ENCODE measurements around the gene CDKN2B-AS1. TPM values are rescaled to one million over a fixed set of nuclear protein-coding genes. Genes with fewer than 3 reads are reported as not detected.

The CDKN2B-AS1 gene
- polyA plus RNA-seq, 1 donor (not counting 4 experiments of a cell fraction or from before 2014, with no cell fraction given): 1.1 TPM

DNA sequence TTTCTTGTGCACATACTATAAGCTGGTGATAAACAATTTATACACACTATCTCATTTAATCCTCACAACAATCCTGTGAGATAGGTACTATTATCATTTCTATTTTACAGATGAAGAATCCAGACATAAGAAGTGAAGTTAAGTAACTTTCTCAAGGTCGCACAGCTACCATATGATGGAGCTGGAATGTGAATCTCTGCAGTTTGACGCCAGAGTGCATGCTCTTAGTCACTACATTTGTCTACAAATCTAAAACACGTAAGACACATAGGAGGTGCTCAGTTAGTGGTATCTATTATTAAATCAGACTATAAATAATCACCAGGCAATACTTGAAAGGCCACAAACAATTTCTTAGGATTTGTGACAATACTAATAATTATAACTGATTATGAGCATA, 59.5 kb downstream of the CDKN2B-AS1 start:
- H4K20me1 ChIP-seq (ENCODE audit: control insufficient read depth, extremely low read depth, insufficient read depth, low read length): no peaks in the 10 kb centered on the region
- H3K9me3 ChIP-seq (ENCODE audit: control insufficient read depth, low read depth, low read length): no peaks in the 10 kb centered on the region
- FAIRE-seq: no peak
- H3K27me3 ChIP-seq (ENCODE audit: control insufficient read depth, extremely low read depth, insufficient read depth, low read length): no peaks in the 10 kb centered on the region
- no peak for DNase-seq (ENCODE audit: low read depth, low spot score)
- no peaks in the 10 kb centered on the region for H3K79me2 ChIP-seq (ENCODE audit: control insufficient read depth, insufficient read depth, low read length)
- no peaks in the 10 kb centered on the region for H3K36me3 ChIP-seq (ENCODE audit: control insufficient read depth in 2 of 2, extremely low read depth in 1 of 2, insufficient read depth in 2 of 2, low read length in 2 of 2)
- no peaks in the 10 kb centered on the region for H3K9me1 ChIP-seq (ENCODE audit: control insufficient read depth, extremely low read depth, insufficient read depth, low read length)
- no peak for TF ChIP-seq EZH2 (IDR thresholded peaks at IDR 0.05; ENCODE audit: low read length)
- TF ChIP-seq, protein P1, sequence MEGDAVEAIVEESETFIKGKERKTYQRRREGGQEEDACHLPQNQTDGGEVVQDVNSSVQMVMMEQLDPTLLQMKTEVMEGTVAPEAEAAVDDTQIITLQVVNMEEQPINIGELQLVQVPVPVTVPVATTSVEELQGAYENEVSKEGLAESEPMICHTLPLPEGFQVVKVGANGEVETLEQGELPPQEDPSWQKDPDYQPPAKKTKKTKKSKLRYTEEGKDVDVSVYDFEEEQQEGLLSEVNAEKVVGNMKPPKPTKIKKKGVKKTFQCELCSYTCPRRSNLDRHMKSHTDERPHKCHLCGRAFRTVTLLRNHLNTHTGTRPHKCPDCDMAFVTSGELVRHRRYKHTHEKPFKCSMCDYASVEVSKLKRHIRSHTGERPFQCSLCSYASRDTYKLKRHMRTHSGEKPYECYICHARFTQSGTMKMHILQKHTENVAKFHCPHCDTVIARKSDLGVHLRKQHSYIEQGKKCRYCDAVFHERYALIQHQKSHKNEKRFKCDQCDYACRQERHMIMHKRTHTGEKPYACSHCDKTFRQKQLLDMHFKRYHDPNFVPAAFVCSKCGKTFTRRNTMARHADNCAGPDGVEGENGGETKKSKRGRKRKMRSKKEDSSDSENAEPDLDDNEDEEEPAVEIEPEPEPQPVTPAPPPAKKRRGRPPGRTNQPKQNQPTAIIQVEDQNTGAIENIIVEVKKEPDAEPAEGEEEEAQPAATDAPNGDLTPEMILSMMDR (optimal IDR thresholded peaks at IDR 0.05 in 1 of 3, IDR thresholded peaks at IDR 0.05 in 1 of 3, conservative IDR thresholded peaks at IDR 0.05 in 1 of 3; ENCODE audit: extremely low read depth in 1 of 3, insufficient read depth in 2 of 3, low read length in 3 of 3): no peak
- H3K4me1 ChIP-seq (ENCODE audit: control insufficient read depth, extremely low read depth, insufficient read depth, low read length): peaks cover 34% of the 10 kb centered on the region
- no peak overlapping the region for H2AFZ ChIP-seq (ENCODE audit: control insufficient read depth, low read length)
- H3K4me2 ChIP-seq (ENCODE audit: control insufficient read depth, extremely low read depth, insufficient read depth, low read depth, low read length): no peak overlapping the region
- no peak overlapping the region for H3K9ac ChIP-seq (ENCODE audit: control insufficient read depth, extremely low read depth, insufficient read depth, low read length)
- dilution Hi-C loops (cut with MboI; ENCODE audit: extremely low pct_ligation_motif_present, low sequenced_read_pairs): no loop called here
- no peak overlapping the region for H3K27ac ChIP-seq (ENCODE audit: control insufficient read depth, insufficient read depth, low read length)
- no peak overlapping the region for H3K4me3 ChIP-seq (ENCODE audit: control insufficient read depth in 2 of 3, extremely low read depth in 1 of 3, insufficient read depth in 2 of 3, low read depth in 1 of 3, low read length in 3 of 3)

DNA sequence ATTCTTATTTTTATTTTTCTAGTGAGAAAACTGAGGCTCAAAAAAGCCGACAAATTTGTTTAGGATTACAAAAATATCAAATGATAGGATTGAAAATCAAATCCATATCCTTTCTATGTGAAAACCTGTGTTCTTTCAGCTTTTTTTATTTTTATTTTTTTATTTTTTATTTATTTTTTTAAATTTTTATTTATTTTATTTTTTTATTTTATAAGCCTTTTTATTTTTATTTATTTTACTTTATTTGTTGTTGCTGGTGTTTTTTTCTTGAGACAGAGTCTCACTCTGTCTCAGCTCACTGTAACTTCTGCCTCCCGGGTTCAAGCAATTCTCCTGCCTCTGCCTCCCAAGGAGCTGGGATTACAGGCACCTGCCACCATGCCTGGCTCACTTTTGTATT, 59.9 kb downstream of the CDKN2B-AS1 start:
- TF ChIP-seq, protein P1 (optimal IDR thresholded peaks at IDR 0.05 in 1 of 3, IDR thresholded peaks at IDR 0.05 in 1 of 3, conservative IDR thresholded peaks at IDR 0.05 in 1 of 3; ENCODE audit: extremely low read depth in 1 of 3, insufficient read depth in 2 of 3, low read length in 3 of 3): no peak
- no peak for TF ChIP-seq EZH2 (IDR thresholded peaks at IDR 0.05; ENCODE audit: low read length)
- Histone ChIP-seq H3K9me3 (ENCODE audit: control insufficient read depth, low read depth, low read length) (no peaks in the 10 kb centered on the region), H3K9ac (ENCODE audit: control insufficient read depth, extremely low read depth, insufficient read depth, low read length) (no peak overlapping the region), H3K79me2 (ENCODE audit: control insufficient read depth, insufficient read depth, low read length) (no peaks in the 10 kb centered on the region), H4K20me1 (ENCODE audit: control insufficient read depth, extremely low read depth, insufficient read depth, low read length) (no peaks in the 10 kb centered on the region), H3K27me3 (ENCODE audit: control insufficient read depth, extremely low read depth, insufficient read depth, low read length) (no peaks in the 10 kb centered on the region), H2AFZ (ENCODE audit: control insufficient read depth, low read length) (no peak overlapping the region), H3K4me1 (ENCODE audit: control insufficient read depth, extremely low read depth, insufficient read depth, low read length) (peaks cover 31% of the 10 kb centered on the region), H3K4me3 (ENCODE audit: control insufficient read depth in 2 of 3, extremely low read depth in 1 of 3, insufficient read depth in 2 of 3, low read depth in 1 of 3, low read length in 3 of 3) (no peak overlapping the region), H3K4me2 (ENCODE audit: control insufficient read depth, extremely low read depth, insufficient read depth, low read depth, low read length) (no peak overlapping the region), H3K9me1 (ENCODE audit: control insufficient read depth, extremely low read depth, insufficient read depth, low read length) (no peaks in the 10 kb centered on the region), H3K27ac (ENCODE audit: control insufficient read depth, insufficient read depth, low read length) (no peak overlapping the region), H3K36me3 (ENCODE audit: control insufficient read depth in 2 of 2, extremely low read depth in 1 of 2, insufficient read depth in 2 of 2, low read length in 2 of 2) (no peaks in the 10 kb centered on the region)
- no peak for FAIRE-seq
- no peak for DNase-seq (ENCODE audit: low read depth, low spot score)
- dilution Hi-C loops (cut with MboI; ENCODE audit: extremely low pct_ligation_motif_present, low sequenced_read_pairs): no loop called here

Data from keratinocyte (primary cell).